Stimulated activated CD8-positive, alpha-beta memory T cell treated with anti-CD3 and anti-CD28 coated beads, Interleukin-2, amount 100 ng/mL, for 1 hour (primary cell): Measurements from ENCODE around the gene IMMP2L.
"Not testable (repeated sequence)": the region's sequence is repeated elsewhere in the genome, so short reads cannot be mapped to it uniquely, and the experiment has no call there.

Source experiments
- DNase-seq, 2 donors: peaks; one replicate each; pipeline ENCODE4 v3.0.0-alpha.2; 2020; ENCODE audit warnings: low read depth in 2 of 2

Gene IMMP2L

GRCh38 chr7:110750931-110751605 lies 811.2 kb downstream of the IMMP2L start:
- DNase-seq = no peak

DNA sequence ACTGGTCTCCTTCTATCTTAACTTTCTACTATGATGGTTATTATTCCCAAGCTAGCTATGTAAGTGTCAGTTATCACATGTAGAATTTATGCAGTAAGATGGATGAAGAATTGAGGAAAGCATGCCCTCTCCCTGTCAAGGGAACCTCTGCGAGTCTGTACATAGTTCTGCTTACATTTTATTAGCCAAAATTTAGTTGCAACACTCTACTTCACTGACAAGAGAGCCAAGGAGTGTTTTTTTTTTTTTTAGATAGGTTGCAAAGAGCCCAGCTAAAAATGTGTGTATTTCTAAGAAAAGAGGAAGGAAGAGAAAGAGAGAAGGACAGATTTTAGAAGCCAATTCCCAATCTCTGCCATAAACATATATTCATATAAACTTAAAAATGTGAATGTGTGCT lies 829.1 kb downstream of the IMMP2L start:
- DNase-seq = no peak

- no peak for DNase-seq
Measured at GRCh38 chr7:110724811-110725210, 837.5 kb downstream of the IMMP2L start.

DNA sequence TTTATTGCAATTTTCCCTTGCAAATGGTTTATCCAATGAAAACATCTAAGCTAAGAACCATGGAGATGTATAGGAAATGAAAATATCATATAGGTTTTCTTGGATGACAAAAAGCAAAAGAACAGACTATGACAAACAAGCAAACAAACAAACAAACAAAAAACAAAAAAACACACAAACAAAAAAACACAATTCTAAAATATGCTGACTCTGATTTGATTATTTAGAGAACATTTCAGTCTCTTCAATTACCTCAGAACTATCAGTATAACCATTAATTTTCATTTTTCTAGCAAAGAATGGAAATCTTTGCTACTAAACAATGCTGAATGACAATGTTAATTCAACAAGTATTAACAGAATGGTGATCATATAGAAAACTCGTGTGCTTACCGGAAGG lies 840.9 kb downstream of the IMMP2L start:
- no peak for DNase-seq

- no peak for DNase-seq
Measured at GRCh38 chr7:110720626-110721025, 841.7 kb downstream of the IMMP2L start.

DNA sequence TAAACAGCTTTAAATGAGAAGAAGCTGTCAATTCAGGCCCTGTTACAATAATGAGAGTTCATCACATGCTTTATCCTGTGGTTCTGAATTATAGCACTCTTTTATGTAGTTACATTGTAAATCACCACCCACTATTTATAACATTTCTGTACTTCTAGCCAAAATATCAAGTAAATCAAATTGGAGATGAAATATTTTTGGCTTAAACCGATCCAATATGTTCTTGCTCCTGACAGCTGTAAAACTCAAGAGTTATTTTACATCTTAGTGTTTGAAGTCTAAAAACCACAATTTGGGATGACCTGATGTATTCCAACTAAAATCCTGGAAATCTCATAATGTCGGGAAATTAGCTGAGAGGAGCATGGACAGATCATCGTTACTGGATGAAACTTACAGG lies 842.6 kb downstream of the IMMP2L start:
- no peak for DNase-seq

- DNase-seq = no peak
Measured at GRCh38 chr7:110718503-110719205, 843.6 kb downstream of the IMMP2L start.

DNA sequence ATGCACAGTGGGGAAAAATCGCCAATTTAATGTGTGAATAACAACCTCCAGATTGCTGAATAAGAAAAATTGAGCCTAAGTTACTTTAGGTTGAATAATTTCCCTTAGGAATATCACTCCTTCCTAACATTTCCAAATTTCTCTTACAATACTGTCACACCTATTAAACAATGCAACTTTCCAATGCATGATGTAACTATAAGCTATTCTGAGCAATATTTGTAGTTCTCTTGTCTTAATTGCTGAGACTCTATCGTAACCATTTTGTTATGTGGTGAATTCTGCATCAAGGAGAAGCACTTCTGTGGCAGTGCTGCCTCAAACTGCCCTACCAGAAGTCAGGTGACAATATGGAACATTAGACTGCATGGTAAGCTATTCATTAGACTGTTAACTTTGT lies 858.1 kb downstream of the IMMP2L start:
- DNase-seq = no peak

DNA sequence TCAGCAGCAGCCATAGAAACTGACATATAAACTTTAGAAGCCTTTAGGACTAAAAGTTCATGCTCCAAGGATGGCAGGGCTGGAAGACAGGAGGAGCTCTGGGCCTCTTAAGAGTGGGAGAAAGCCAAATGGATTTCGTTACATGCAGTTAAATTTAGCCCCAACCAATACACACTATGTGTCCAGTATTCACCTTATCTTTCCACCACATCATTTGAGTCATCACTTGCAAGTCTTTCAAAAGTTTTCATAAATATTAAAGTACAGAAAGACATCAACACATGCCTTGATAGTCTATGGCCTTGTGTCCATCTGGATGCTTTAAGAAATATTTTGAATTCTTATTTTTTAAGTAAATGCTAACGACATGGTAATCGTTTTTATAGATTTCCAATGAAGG lies 863.7 kb downstream of the IMMP2L start:
- no peak for DNase-seq

DNA sequence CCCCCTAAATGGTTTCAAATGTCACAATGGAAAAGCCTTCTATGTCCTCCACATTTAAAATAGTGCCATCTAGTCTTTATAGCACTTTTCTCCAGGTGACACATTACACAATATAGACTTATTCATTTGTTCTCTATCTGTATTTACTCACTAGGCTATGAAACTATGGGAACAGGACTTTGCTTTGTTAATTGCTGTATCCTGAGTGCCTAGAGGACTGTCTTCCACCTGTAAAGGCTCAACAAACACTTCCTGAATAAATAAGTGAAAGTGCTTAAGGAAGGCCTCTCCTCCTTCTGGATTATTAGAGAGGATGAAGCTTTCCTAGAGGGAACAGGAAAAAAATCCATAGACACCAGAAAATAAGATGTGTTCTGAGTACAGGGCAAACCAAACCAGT lies 868.9 kb downstream of the IMMP2L start:
- no peak for DNase-seq

DNA sequence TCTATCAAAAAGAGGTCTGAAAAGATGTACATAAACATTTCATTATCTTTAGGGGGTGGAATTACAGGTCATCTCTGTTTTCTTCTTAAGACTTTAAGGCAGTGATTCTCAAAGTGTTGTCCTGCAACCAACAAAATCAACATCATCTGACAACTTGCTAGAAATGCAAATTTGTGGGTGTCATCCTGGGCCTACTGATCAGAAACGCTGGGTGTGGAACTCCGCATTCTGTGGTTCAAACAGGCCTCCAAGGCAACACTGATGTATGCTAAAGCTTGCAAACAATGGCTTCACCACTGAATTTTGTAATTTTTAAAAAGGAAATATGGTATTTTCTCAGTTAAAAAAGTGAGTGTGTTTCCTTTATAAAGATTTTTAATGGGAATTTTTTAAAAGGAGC lies 873.4 kb downstream of the IMMP2L start:
- no peak for DNase-seq

GRCh38 chr7:110685899-110686298 lies 876.4 kb downstream of the IMMP2L start:
- DNase-seq = no peak

- no peak for DNase-seq
Measured at GRCh38 chr7:110681941-110682340, 880.4 kb downstream of the IMMP2L start.

GRCh38 chr7:110677405-110677804 lies 884.9 kb downstream of the IMMP2L start:
- DNase-seq = no peak

- DNase-seq = no peak
Measured at GRCh38 chr7:110676785-110677184, 885.5 kb downstream of the IMMP2L start.

GRCh38 chr7:110675383-110676103 lies 886.7 kb downstream of the IMMP2L start:
- DNase-seq = no peak

DNA sequence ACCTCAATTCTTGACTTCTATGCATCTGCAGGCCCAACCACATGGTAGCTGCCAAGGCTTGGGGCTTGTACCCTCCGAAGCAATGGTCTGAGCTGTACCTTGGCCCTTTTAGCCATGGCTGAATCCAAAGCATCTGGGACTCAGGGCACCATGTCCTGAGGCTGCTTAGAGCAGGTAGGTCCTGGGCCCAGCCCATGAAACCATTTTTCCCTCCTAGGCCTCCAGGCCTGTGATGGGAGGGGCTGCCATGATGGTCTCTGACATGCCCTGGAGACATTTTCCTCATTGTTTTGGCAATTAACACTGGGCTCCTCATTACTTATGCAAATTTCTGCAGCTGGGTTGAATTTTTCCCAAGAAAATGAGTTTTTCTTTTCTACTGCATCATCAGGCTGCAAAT lies 889.1 kb downstream of the IMMP2L start:
- no peak for DNase-seq

DNA sequence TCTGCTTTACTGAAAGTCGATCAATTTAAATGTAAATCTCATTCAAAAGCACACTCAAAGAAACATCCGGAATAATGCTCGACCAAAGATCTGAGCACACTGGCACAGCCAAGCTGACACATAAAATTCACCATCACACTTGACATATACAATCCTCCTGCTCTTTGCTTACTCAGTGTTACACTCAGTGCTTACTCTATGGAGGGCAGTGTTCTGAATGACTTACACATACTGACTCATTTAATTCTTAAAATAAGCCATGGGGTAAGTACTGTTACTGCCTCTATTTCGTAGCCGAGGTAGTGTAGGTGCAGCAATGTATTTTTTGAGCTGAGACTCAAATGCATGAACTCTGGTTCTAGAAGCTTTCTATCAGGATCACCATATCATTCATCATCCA lies 892.9 kb downstream of the IMMP2L start:
- no peak for DNase-seq

- no peak for DNase-seq
Measured at GRCh38 chr7:110664803-110665202, 897.5 kb downstream of the IMMP2L start.

DNA sequence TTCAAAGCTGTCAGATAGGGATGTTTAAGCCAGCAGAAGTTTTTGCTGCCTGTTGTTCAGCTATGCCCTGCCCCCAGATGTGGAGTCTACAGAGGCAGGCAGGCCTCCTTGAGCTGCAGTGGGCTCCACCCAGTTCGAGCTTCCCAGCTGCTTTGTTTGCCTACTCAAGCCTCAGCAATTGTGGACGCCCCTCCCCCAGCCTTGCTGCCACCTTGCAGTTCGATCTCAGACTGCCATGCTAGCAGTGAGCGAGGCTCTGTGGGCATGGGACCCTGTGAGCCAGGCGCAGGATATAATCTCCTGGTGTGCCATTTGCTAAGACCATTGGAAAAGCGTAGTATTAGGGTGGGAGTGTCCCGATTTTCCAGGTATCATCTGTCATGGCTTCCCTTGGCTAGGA lies 901.7 kb downstream of the IMMP2L start:
- DNase-seq = not testable (repeated sequence)

GRCh38 chr7:110650328-110650727 lies 912.0 kb downstream of the IMMP2L start:
- DNase-seq = no peak

DNA sequence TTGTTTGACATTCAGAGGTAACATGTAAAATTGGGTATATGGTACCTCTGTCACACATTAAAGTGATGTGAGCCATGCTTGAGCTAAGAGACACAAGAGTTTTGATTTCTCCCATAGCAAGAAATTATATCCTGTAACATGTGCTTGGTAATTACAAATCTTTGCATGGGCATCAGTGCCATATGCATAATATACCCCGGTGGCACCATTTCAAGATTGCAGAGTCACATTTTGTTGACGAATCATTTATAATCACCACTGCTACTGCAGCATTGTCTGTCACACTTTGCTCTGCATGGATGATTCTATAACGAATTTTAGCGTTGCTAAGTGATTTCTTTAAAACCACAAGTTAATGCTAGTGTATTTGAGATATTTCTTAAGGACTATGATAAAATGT lies 915.0 kb downstream of the IMMP2L start:
- no peak for DNase-seq

DNA sequence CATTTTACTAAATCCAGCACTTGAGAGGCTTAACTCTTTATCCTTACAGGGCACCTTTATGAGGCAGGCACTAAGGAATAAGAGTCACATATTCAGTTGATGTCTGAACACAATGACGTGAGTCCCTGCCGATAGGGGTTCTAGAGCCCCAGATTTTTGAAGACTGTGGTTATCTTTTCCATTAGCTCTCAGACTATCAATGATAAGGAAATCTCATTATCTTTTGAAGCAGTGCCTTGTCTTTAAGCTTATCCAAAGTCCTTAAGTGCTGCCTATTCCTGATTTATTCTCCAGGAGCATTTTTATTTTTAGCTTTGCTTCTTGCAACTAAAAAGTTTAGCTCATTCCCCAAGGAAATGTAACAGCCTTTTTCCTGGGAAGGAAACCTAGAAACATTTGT lies 915.5 kb downstream of the IMMP2L start:
- no peak for DNase-seq
